H9 (cell line): ENCODE data around the gene RACGAP1. TPM values are rescaled to one million over a fixed set of nuclear protein-coding genes. Genes with fewer than 3 reads are reported as not detected.

Source experiments
- DNase-seq: peaks from one replicate; pipeline ENCODE4 v3.0.0-alpha.2; 2017
- H2AFZ ChIP-seq: one replicate; pipeline ENCODE4 v1.6.1; 2013; ENCODE audit warnings: mild to moderate bottlenecking, low read length, control low read depth, moderate library complexity
- H2AK5ac ChIP-seq: 2 replicates; pipeline ENCODE4 v1.6.1; 2013; ENCODE audit warnings: low read length, control low read depth, mixed read lengths; ENCODE audit not compliant: insufficient read length
- H2BK120ac ChIP-seq: one replicate; pipeline ENCODE4 v1.6.1; 2013; ENCODE audit warnings: low read depth, mild to moderate bottlenecking, low read length, control low read depth, inconsistent platforms; ENCODE audit not compliant: poor library complexity, severe bottlenecking
- H2BK12ac ChIP-seq: 2 replicates; pipeline ENCODE4 v1.6.1; 2013; ENCODE audit warnings: low read length, control low read depth, mixed read lengths, low read depth; ENCODE audit not compliant: insufficient read length
- H2BK15ac ChIP-seq: 2 replicates; pipeline ENCODE4 v1.6.1; 2013; ENCODE audit warnings: low read depth, low read length, control low read depth
- H2BK20ac ChIP-seq: one replicate; pipeline ENCODE4 v1.6.1; 2013; ENCODE audit warnings: low read depth, mild to moderate bottlenecking, low read length, control low read depth, inconsistent platforms; ENCODE audit not compliant: poor library complexity, severe bottlenecking
- H2BK5ac ChIP-seq: 2 replicates; pipeline ENCODE4 v1.6.1; 2013; ENCODE audit warnings: low read length, control low read depth, mixed read lengths; ENCODE audit not compliant: insufficient read length
- H3K14ac ChIP-seq: 2 replicates; pipeline ENCODE4 v1.6.1; 2013; ENCODE audit warnings: low read length, control low read depth; ENCODE audit not compliant: insufficient read depth
- H3K18ac ChIP-seq: 2 replicates; pipeline ENCODE4 v1.6.1; 2013; ENCODE audit warnings: low read depth, mild to moderate bottlenecking, mixed read lengths, low read length, control low read depth; ENCODE audit not compliant: insufficient read length
- H3K23ac ChIP-seq: 2 replicates; pipeline ENCODE4 v1.6.1; 2013; ENCODE audit warnings: low read length, control low read depth, mixed read lengths, low read depth; ENCODE audit not compliant: insufficient read length
- H3K23me2 ChIP-seq: 2 replicates; pipeline ENCODE4 v1.6.1; 2013; ENCODE audit warnings: low read depth, mild to moderate bottlenecking, mixed read lengths, low read length, control low read depth; ENCODE audit not compliant: insufficient read length, poor library complexity, severe bottlenecking
- H3K27ac ChIP-seq: 2 replicates; pipeline ENCODE4 v1.5.1; 2013; ENCODE audit warnings: low read length, control low read depth, mixed read lengths, low read depth; ENCODE audit not compliant: insufficient read length
- H3K27me3 ChIP-seq: 2 replicates; pipeline ENCODE4 v1.6.1; 2013; ENCODE audit warnings: low read length, control low read depth, inconsistent platforms; ENCODE audit not compliant: insufficient read depth
- H3K4ac ChIP-seq: 2 replicates; pipeline ENCODE4 v1.6.1; 2013; ENCODE audit warnings: low read depth, mild to moderate bottlenecking, control low read depth, inconsistent platforms, low read length, moderate library complexity
- H3K4me1 ChIP-seq: 2 replicates; pipeline ENCODE4 v1.6.1; 2013; ENCODE audit warnings: low read length, control low read depth, inconsistent platforms; ENCODE audit not compliant: insufficient read depth
- H3K4me2 ChIP-seq: 2 replicates; pipeline ENCODE4 v1.6.1; 2013; ENCODE audit warnings: low read length, control low read depth, mixed read lengths; ENCODE audit not compliant: insufficient read length, insufficient read depth
- H3K56ac ChIP-seq: 2 replicates; pipeline ENCODE4 v1.6.1; 2013; ENCODE audit warnings: low read depth, mild to moderate bottlenecking, mixed read lengths, low read length, control low read depth; ENCODE audit not compliant: insufficient read length
- H3K79me1 ChIP-seq: 2 replicates; pipeline ENCODE4 v1.6.1; 2013; ENCODE audit warnings: low read depth, mild to moderate bottlenecking, moderate library complexity, low read length, control low read depth, inconsistent platforms; ENCODE audit not compliant: insufficient read depth, poor library complexity, severe bottlenecking
- H3K79me2 ChIP-seq: 2 replicates; pipeline ENCODE4 v1.6.1; 2013; ENCODE audit warnings: low read length, control low read depth, inconsistent platforms; ENCODE audit not compliant: insufficient read depth
- H3K9ac ChIP-seq: 2 replicates; pipeline ENCODE4 v1.6.1; 2013; ENCODE audit warnings: low read length, control low read depth, mixed read lengths; ENCODE audit not compliant: insufficient read length; ENCODE audit errors: extremely low read depth
- H3K9me3 ChIP-seq: one replicate; pipeline ENCODE4 v1.6.1; 2013; ENCODE audit warnings: low read depth, low read length, inconsistent platforms; ENCODE audit not compliant: control insufficient read depth
- H3T11ph ChIP-seq: one replicate; pipeline ENCODE4 v1.6.1; 2013; ENCODE audit warnings: mild to moderate bottlenecking, low read length, control low read depth, inconsistent platforms
- H4K20me1 ChIP-seq: one replicate; pipeline ENCODE4 v1.6.1; 2013; ENCODE audit not compliant: control insufficient read depth, insufficient read length, insufficient read depth
- H4K5ac ChIP-seq: 2 replicates; pipeline ENCODE4 v1.6.1; 2013; ENCODE audit warnings: low read depth, mild to moderate bottlenecking, mixed read lengths, low read length, control low read depth; ENCODE audit not compliant: insufficient read length
- H4K8ac ChIP-seq: replicated peaks from 2 replicates; pipeline ENCODE4 v1.6.1; 2013; ENCODE audit warnings: low read length, control low read depth, mixed read lengths, low read depth; ENCODE audit not compliant: insufficient read length
- H4K91ac ChIP-seq: 2 replicates; pipeline ENCODE4 v1.6.1; 2013; ENCODE audit warnings: low read depth, mild to moderate bottlenecking, moderate library complexity, mixed read lengths, low read length, control low read depth; ENCODE audit not compliant: insufficient read length
- H3K27ac Mint-ChIP-seq, 3 experiments: 2 replicates in 2 of 3; 3 replicates in 1 of 3; pipeline ENCODE4 v1.8.0; 2020 to 2021; ENCODE audit warnings: mixed read lengths in 3 of 3, mild to moderate bottlenecking in 1 of 3, moderate library complexity in 1 of 3
- H3K27me3 Mint-ChIP-seq: 2 replicates; pipeline ENCODE4 v1.8.0; 2021; ENCODE audit warnings: low read depth, mild to moderate bottlenecking, moderate library complexity, mixed read lengths
- H3K36me3 Mint-ChIP-seq, 3 experiments: 2 replicates in 2 of 3; 3 replicates in 1 of 3; pipeline ENCODE4 v1.8.0; 2020 to 2021; ENCODE audit warnings: low read depth in 3 of 3, mixed read lengths in 3 of 3; ENCODE audit not compliant: insufficient read depth in 1 of 3
- H3K4me1 Mint-ChIP-seq, 2 experiments: 2 replicates each; pipeline ENCODE4 v1.8.0; 2020; ENCODE audit warnings: mixed read lengths in 2 of 2
- H3K4me3 Mint-ChIP-seq, 2 experiments: 2 replicates in 1 of 2; 3 replicates in 1 of 2; pipeline ENCODE4 v1.8.0; 2020 to 2021; ENCODE audit warnings: mild to moderate bottlenecking in 2 of 2, mixed read lengths in 2 of 2, moderate library complexity in 1 of 2
- H3K9me3 Mint-ChIP-seq, 2 experiments: 2 replicates in 1 of 2; 3 replicates in 1 of 2; pipeline ENCODE4 v1.8.0; 2020; ENCODE audit warnings: mild to moderate bottlenecking in 2 of 2, mixed read lengths in 2 of 2, moderate library complexity in 1 of 2
- WGBS: extraction: QIAGEN DNeasy Blood & Tissue Kit; methylation state at CpG from one replicate; pipeline ENCODE4 v1.1.7; 2013; ENCODE audit warnings: missing lambda C conversion rate, low lambda C conversion rate, mixed read lengths; ENCODE audit not compliant: insufficient read length; ENCODE audit errors: extremely low coverage; 5-methylcytosine and 5-hydroxymethylcytosine counted together
- total RNA-seq: library from RNA; stranded (reverse); gene quantifications from 2 replicates; pipeline ENCODE4 v1.2.1, GENCODE V29; 2021
- TF ChIP-seq, protein P1 (sequence below): fragments of 200-600 bp; sonication (generic); conservative IDR thresholded peaks from 3 replicates; pipeline ENCODE4 v1.8.0; 2021; ENCODE audit warnings: antibody characterized with exemption, mild to moderate bottlenecking

Gene RACGAP1
- total RNA-seq, 1 experiment from 2014 or later, result 64.8 TPM

GRCh38 chr12:49972641-49973360 lies 52.5 kb downstream of the RACGAP1 start, which contains the start of gene AQP6:
Gene AQP6 (plus strand): TSS chr12:49972947. CDS start chr12:49973174, 227 bp downstream.
- Histone ChIP-seq H2BK15ac (no peak within 1 kb of the TSS), H3K9me3 (no peaks in the 10 kb centered on the region), H3K4me1 (no peaks in the 10 kb centered on the region), H4K20me1 (no peaks in the 10 kb centered on the region), H4K5ac (no peak within 1 kb of the TSS), H3K23ac (no peak within 1 kb of the TSS), H3K23me2 (no peaks in the 10 kb centered on the region), H3T11ph (no peak within 1 kb of the TSS), H2BK5ac (no peak within 1 kb of the TSS), H2BK120ac (no peak within 1 kb of the TSS), H2AK5ac (no peak within 1 kb of the TSS), H2BK12ac (no peak within 1 kb of the TSS), H3K18ac (no peak within 1 kb of the TSS), H3K79me2 (no peaks in the 10 kb centered on the region), H3K79me1 (no peaks in the 10 kb centered on the region), H2AFZ (no peak within 1 kb of the TSS), H3K9ac (no peak within 1 kb of the TSS), H3K56ac (no peak within 1 kb of the TSS), H3K27me3 (no peaks in the 10 kb centered on the region; the same call in 1 of the 2 replicates), H4K91ac (no peak within 1 kb of the TSS), H4K8ac (no peak within 1 kb of the TSS), H2BK20ac (no peak within 1 kb of the TSS), H3K14ac (no peak within 1 kb of the TSS), H3K4ac (no peak within 1 kb of the TSS), H3K4me2 (no peak within 1 kb of the TSS), H3K27ac (no peak within 1 kb of the TSS)
- H3K9me3 Mint-ChIP-seq, result no peaks in the 10 kb centered on the region
- WGBS, result no CpG with 5 or more reads among the region's 18 CpGs
- H3K36me3 Mint-ChIP-seq, result no peaks in the 10 kb centered on the region
- no peak within 1 kb of the TSS for H3K27ac Mint-ChIP-seq
- TF ChIP-seq, protein P1, sequence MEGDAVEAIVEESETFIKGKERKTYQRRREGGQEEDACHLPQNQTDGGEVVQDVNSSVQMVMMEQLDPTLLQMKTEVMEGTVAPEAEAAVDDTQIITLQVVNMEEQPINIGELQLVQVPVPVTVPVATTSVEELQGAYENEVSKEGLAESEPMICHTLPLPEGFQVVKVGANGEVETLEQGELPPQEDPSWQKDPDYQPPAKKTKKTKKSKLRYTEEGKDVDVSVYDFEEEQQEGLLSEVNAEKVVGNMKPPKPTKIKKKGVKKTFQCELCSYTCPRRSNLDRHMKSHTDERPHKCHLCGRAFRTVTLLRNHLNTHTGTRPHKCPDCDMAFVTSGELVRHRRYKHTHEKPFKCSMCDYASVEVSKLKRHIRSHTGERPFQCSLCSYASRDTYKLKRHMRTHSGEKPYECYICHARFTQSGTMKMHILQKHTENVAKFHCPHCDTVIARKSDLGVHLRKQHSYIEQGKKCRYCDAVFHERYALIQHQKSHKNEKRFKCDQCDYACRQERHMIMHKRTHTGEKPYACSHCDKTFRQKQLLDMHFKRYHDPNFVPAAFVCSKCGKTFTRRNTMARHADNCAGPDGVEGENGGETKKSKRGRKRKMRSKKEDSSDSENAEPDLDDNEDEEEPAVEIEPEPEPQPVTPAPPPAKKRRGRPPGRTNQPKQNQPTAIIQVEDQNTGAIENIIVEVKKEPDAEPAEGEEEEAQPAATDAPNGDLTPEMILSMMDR, result no peak
- H3K27me3 Mint-ChIP-seq, result peaks cover 3% of the 10 kb centered on the region
- H3K4me3 Mint-ChIP-seq, result no peak within 1 kb of the TSS
- no peak for DNase-seq
- H3K4me1 Mint-ChIP-seq, result peaks cover 5 to 9% of the 10 kb centered on the region in 2 experiments; a peak in 3 of 4 replicates
